GM21825 (cell line): Measurements from ENCODE around the gene HOXD9.

Source experiments
- ATAC-seq: cut with Tn5 transposase; IDR thresholded peaks from one replicate; pipeline ENCODE4 v1.9.1; 2021; ENCODE audit warnings: mild to moderate bottlenecking, moderate library complexity; ENCODE audit not compliant: unreplicated experiment

HOXD9 gene

GRCh38 chr2:176137252-176137580 lies 14.7 kb downstream of the HOXD9 start:
- no peak for ATAC-seq

DNA sequence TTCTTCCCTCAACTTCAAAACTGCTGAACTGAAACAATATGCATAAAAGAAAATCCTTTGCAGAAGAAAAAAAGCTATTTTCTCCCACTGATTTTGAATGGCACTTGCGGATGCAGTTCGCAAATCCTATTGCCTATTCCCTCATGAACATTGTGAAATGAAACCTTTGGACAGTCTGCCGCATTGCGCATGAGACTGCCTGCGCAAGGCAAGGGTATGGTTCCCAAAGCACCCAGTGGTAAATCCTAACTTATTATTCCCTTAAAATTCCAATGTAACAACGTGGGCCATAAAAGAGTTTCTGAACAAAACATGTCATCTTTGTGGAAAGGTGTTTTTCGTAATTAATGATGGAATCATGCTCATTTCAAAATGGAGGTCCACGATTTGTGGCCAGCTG lies 15.4 kb downstream of the HOXD9 start:
- no peak for ATAC-seq

GRCh38 chr2:176138526-176138922 lies 16.0 kb downstream of the HOXD9 start:
- no peak for ATAC-seq

DNA sequence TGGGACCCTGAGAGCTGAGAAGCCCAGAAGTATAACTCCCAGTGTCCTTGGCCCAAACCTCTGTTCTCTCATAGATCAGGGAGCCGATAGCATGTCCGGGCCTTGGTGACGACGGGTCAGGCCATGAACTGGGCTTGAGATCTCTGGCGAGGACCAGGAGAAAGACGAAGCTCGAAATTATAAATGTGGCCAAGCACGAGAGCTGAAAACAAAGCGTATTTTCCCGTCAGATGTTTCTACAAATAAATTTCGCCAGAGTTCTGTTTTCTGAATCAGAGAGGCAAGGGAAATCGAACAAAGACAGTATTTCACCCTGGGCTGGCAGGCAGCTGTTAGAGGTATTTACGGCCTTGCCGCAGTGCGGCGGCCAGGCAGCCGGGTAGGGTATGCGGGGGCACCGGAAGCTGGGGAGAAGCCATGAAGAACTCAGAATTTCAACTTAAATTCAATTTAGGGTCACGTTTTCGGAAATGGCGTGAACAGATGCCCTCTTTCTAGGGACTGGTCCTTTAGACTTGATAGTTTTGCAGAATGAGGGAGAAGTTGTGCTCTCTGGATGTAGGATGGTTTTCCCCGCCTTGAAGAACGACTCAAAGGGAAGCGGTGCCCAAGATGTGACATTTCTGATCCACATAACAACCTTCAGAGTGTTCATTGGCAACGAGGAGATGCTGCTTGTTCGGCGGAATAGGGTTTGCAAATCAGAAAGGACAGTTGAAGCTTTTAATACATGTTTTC lies 16.6 kb downstream of the HOXD9 start:
- ATAC-seq = no peak

GRCh38 chr2:176139661-176140512 lies 17.4 kb downstream of the HOXD9 start:
- ATAC-seq = no peak

DNA sequence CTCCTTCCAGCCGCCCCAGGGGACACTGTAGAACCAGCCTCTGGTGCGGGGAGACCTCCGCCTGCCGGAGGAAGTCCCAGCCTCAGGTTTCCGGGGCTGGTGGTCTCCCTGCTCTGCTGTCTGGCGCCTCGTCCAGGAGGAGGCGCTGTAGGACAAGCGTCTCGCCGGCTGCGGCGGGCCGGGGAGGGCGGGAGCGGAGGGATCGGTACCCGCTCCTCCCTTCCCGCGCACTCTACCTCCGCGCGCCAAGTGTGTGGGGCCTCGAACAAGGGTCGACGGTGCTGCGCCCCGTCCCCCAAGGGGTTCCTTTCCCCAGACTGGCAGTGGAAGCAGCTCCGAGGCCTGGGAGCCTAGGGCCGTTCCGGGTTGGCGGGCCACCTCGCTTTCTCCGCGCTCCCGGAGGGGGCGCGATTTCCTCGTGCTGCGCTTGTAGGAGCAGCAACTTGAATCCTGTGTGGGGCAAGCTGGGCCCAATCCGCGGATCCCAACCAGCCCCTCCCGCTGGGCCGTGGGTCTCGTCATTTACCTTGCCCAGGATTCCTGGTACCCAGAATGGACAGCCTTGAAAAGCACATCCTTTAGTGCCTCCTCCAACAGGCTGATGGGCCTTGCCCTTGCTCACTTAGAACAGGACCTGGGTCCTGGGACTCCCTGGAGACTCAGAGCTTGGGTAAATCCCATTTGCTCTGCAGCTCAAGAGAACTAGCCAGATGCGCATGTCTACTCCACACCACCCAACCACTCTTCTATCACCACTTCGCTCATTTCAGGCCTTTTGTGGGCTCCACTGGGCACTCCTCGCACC lies 18.2 kb downstream of the HOXD9 start:
- ATAC-seq = peak; percentile 93

DNA sequence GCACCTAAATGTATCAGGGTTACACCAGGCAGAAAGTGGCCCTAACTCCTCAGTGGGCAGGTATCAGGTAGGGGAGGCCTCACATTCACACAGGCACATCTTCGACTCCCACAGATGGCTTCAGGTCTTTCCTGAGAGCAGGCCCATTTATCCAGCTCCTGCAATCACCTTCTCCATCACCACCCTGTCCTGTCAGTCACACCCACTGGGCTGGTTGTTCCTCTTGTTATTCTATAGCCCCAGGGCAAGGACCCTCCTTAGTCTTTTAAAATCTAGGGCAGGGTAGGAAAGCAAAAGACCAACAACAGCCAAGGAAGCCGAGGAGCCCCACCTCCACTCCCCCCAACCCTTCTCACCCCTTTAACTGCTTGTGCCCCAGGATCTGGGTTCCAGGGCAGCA lies 19.8 kb downstream of the HOXD9 start:
- ATAC-seq = no peak

GRCh38 chr2:176145085-176145969 lies 22.8 kb downstream of the HOXD9 start:
- no peak for ATAC-seq

DNA sequence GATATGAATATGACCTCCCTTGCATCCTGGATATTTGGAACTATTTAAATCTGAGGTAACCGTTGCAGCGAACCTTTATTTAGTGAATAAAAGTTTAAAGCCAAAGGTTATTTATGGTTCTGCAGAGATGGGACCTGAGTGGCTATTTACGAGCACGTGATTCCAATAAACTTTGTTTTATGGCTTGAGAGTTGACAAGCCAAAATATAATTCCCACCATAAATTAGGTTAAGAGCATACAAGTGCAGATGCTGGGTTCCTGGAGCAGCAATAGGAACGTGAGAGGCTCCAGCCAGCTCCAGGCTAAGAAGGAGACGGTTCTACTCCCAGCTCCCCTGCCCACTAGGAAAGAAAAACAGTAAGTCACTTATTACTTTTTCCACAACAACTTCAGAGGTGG lies 23.6 kb downstream of the HOXD9 start:
- no peak for ATAC-seq

GRCh38 chr2:176146645-176147044 lies 24.1 kb downstream of the HOXD9 start:
- ATAC-seq = no peak

GRCh38 chr2:176147210-176147799 lies 24.8 kb downstream of the HOXD9 start:
- no peak for ATAC-seq

GRCh38 chr2:176147800-176148496 lies 25.4 kb downstream of the HOXD9 start:
- no peak for ATAC-seq

DNA sequence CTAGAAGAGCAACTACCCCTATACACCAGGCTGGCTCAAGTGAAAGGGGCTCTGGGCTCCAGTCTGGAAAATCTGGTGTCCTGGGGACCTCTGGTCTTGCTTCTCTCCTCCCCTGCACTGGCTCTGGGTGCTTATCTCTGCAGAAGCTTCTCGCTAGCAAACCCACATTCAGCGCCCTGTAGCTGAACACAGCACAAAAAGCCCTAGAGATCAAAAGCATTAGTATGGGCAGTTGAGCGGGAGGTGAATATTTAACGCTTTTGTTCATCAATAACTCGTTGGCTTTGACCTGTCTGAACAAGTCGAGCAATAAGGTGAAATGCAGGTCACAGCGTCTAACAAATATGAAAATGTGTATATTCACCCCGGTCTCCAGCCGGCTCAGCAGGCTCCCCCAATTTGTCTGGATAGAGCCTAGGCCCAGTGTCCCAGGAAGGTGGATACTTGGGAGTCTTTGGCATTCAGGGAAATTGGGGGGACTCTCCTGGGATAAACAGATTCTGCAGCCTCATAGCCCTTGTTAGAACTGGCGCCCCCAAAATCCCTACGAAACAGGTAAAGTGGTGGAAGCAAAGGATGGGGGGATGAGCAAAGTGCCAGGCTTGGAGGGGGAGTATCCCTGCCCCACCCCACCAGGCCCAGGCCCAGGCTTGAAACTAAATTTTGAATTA lies 26.4 kb downstream of the HOXD9 start:
- no peak for ATAC-seq

DNA sequence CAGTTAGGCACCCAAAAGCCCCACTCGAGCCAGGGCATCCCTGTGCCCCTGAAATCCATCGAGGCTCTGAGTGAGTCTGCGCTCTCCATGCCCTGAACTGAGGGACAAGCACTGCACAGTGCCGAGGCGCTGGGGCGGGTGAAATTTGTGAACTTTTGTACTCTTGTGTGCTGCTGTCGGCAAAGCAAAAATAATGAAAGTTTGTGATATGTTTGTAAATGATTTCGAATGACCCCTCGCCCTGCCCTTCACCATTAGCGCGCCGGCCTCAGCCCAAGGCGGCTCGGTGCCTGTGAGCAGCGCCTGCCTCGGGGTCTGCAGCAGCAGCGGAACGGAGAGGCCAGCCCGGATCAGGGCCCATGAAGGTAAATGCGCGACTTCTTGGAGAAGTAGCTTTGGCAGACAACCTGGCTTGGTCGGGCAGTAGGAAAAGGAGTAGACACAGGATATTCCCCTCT lies 27.0 kb downstream of the HOXD9 start:
- ATAC-seq = no peak

- no peak for ATAC-seq
These were observed 27.5 kb downstream of the HOXD9 start for GRCh38 chr2:176149939-176150583.

GRCh38 chr2:176150584-176151441 lies 28.3 kb downstream of the HOXD9 start:
- ATAC-seq = no peak

- ATAC-seq = no peak
These were observed 29.1 kb downstream of the HOXD9 start, which contains the start of gene HOXD4 for GRCh38 chr2:176151442-176152287. TSS of gene HOXD4 (plus strand) at chr2:176151550. CDS start at chr2:176151634, 84 bp downstream.
